Measurements from ENCODE around the gene HSPA9.

- TF ChIP-seq EZH2 (IDR thresholded peaks at IDR 0.05; ENCODE audit: insufficient read depth, poor library complexity, severe bottlenecking) (no peak), EZH2phosphoT487 (IDR thresholded peaks at IDR 0.05; ENCODE audit: insufficient read depth, low read depth) (no peak)
These were observed 25.2 kb upstream of the HSPA9 start for GRCh38 chr5:138600446-138600845.

All from GM23248 (cell line).